Neural crest cell (in vitro differentiated cells): ENCODE data around the gene MORN3. TPM values are rescaled to one million over a fixed set of nuclear protein-coding genes. Genes with fewer than 3 reads are reported as not detected.

ENCODE experiments used
- DNase-seq: peaks from one replicate; pipeline ENCODE4 v3.0.0; 2021; ENCODE audit warnings: low read depth, mixed read lengths, low spot score
- H3K27ac Mint-ChIP-seq: one replicate; pipeline ENCODE4 v1.8.0; 2021; ENCODE audit warnings: mild to moderate bottlenecking, mixed read lengths; ENCODE audit not compliant: unreplicated experiment
- H3K27me3 Mint-ChIP-seq: 2 replicates; pipeline ENCODE4 v1.8.0; 2021; ENCODE audit warnings: low read depth, mild to moderate bottlenecking, mixed read lengths
- H3K36me3 Mint-ChIP-seq: 2 replicates; pipeline ENCODE4 v1.8.0; 2021; ENCODE audit warnings: low read depth, mild to moderate bottlenecking, mixed read lengths
- H3K4me1 Mint-ChIP-seq: 2 replicates; pipeline ENCODE4 v1.8.0; 2021; ENCODE audit warnings: mixed read lengths
- H3K4me3 Mint-ChIP-seq: one replicate; pipeline ENCODE4 v1.8.0; 2021; ENCODE audit warnings: mild to moderate bottlenecking, mixed read lengths
- H3K9me3 Mint-ChIP-seq: 2 replicates; pipeline ENCODE4 v1.8.0; 2021; ENCODE audit warnings: mixed read lengths
- CTCF ChIP-seq: fragments of 200-600 bp; sonication (generic); conservative IDR thresholded peaks from 2 replicates; pipeline ENCODE4 v1.5.0; 2021; ENCODE audit warnings: antibody characterized with exemption, mild to moderate bottlenecking
- total RNA-seq: library from RNA; stranded (reverse); gene quantifications from 2 replicates; pipeline ENCODE4 v1.2.1, GENCODE V29; 2021

Gene MORN3
- total RNA-seq, 1 donor from 2014 or later = 0.63 TPM

GRCh38 chr12:121652767-121653497 is 16.5 kb downstream of the MORN3 start:
- Mint-ChIP-seq H3K9me3 (no peaks in the 10 kb centered on the region), H3K36me3 (no peaks in the 10 kb centered on the region), H3K4me1 (peaks cover 4% of the 10 kb centered on the region), H3K27me3 (no peaks in the 10 kb centered on the region), H3K4me3 (no peak overlapping the region), H3K27ac (no peak overlapping the region)
- DNase-seq = no peak
- no peak for TF ChIP-seq CTCF

GRCh38 chr12:121651320-121651719 is 18.1 kb downstream of the MORN3 start:
- Mint-ChIP-seq H3K4me3 (no peak overlapping the region), H3K4me1 (no peaks in the 10 kb centered on the region), H3K27ac (no peak overlapping the region), H3K9me3 (no peaks in the 10 kb centered on the region), H3K27me3 (no peaks in the 10 kb centered on the region), H3K36me3 (no peaks in the 10 kb centered on the region)
- TF ChIP-seq CTCF = no peak
- no peak for DNase-seq

DNA sequence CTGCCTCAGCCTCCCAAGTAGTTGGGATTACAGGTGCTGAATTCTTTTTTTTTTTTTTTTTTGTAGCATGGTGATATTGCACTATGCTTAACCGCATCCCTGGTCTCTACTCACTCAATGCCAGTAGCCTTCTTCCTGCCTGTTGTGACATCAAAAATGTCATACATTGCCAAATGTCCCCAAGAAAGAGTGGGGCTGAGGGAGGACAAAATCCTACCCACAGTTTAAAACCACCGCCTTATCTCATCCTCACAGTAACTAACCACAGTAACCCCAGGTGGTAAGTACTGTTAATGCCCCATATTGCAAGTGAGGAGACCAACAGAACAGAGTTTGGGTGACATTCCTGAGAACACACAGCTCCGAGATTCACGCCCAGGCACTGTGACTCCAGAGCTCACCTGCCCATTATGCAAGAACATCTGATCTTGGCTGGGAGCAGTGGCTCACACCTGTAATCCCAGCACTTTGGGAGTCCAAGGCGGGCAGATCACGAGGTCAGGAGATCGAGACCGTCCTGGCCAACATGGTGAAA is 19.6 kb downstream of the MORN3 start:
- no peaks in the 10 kb centered on the region for H3K36me3 Mint-ChIP-seq
- no peak for TF ChIP-seq CTCF
- no peak overlapping the region for H3K4me3 Mint-ChIP-seq
- no peaks in the 10 kb centered on the region for H3K9me3 Mint-ChIP-seq
- no peaks in the 10 kb centered on the region for H3K27me3 Mint-ChIP-seq
- H3K4me1 Mint-ChIP-seq = no peaks in the 10 kb centered on the region
- no peak for DNase-seq
- no peak overlapping the region for H3K27ac Mint-ChIP-seq

DNA sequence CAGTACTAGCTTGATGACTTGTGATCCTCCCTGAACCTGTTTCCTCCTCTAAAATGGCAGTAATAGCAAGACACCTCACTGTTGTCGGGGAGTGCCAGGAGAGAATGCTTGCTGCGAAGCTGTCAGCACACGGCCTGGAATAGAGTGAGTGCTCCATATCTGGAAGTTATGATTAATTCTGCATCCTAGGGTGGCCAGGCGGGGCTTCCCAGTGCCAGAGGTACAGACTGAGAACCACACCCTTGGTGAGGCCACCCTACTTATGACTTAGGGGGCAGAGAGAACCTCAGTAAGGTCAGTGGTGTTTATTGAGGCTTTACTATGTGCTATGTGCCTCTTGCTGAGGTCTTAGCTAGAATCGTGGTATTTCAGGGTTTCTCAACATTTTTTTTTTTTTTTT is 20.1 kb downstream of the MORN3 start:
- Mint-ChIP-seq H3K9me3 (no peaks in the 10 kb centered on the region), H3K27me3 (no peaks in the 10 kb centered on the region), H3K4me3 (no peak overlapping the region), H3K4me1 (no peaks in the 10 kb centered on the region), H3K36me3 (no peaks in the 10 kb centered on the region), H3K27ac (no peak overlapping the region)
- TF ChIP-seq CTCF = no peak
- DNase-seq = no peak

GRCh38 chr12:121648458-121649028 is 20.9 kb downstream of the MORN3 start:
- no peak overlapping the region for H3K4me3 Mint-ChIP-seq
- no peaks in the 10 kb centered on the region for H3K4me1 Mint-ChIP-seq
- H3K36me3 Mint-ChIP-seq = no peaks in the 10 kb centered on the region
- no peak overlapping the region for H3K27ac Mint-ChIP-seq
- H3K27me3 Mint-ChIP-seq = no peaks in the 10 kb centered on the region
- TF ChIP-seq CTCF = no peak
- DNase-seq = no peak
- no peaks in the 10 kb centered on the region for H3K9me3 Mint-ChIP-seq
